HT-29 (cell line): ENCODE measurements around the gene ALKBH2. TPM values are rescaled to one million over a fixed set of nuclear protein-coding genes. Genes with fewer than 3 reads are reported as not detected.
A peak's percentile ranks its signal among the peaks of the same experiment; 100 is the strongest.

ENCODE experiments used
- DNase-seq: peaks from one replicate; pipeline ENCODE4 v3.0.0-alpha.2; 2015; ENCODE audit warnings: low spot score
- total RNA-seq: library from RNA; depleted of rRNA; stranded (reverse); fragments of >200 nt; shearing (Covaris generic); gene quantifications from 2 replicates; pipeline ENCODE4 v1.2.3, GENCODE V29; 2014; rRNA removed

ALKBH2 gene
- 41.0 and 44.7 TPM in 2 replicates for total RNA-seq

DNA sequence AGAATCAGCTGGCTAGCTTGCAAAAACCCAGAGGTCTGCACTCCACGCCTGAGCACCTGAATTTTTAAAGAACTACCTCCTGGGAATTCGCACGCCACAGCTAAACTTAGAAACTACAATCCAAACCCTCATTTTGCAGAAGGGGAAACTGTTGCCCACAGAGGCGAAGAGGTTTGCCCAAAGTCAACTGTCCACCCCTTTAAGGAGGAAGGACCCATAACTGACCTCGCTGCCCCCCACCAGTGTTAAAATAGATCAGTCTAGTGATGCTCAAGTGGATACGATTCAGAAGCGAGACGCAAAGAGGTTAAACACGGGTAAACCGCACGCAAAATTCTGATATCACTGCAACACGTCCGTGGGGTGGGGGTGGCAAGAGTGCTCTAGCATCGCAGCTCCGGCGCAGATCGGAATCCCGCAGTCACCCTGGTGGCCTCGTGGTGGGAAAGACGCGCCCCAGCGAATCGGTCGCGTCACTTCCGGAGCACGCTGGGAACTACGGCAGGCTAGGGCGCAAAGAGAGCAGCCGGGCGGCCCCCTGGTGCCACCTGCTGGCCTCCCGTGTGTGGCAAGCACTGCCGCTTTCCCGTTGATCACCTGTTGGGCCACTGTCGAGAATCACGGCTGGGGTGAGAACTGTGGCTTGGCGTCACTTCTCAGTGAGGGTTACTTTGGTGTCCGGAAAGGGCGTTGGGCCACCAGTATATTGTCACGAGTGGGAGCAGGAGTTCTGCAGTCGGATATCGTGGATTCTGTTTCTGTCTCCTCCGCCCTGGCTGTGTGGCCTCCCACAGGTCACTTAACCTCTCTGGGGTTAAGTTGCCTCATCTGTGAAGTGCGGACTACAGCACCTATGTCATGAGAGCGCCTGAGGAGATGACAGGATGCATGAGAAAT, at the start of gene ALKBH2:
Gene ALKBH2 (minus strand): TSS at position 451 of the 897 bp plus-strand sequence. CDS start 686 bp downstream, outside the sequence.
- peak; percentile 97 for DNase-seq

- DNase-seq = no peak
Observed at GRCh38 chr12:109140560-109140959, 47.3 kb upstream of the ALKBH2 start.

GRCh38 chr12:109139791-109140190, 46.5 kb upstream of the ALKBH2 start:
- DNase-seq = no peak

GRCh38 chr12:109139360-109139759, 46.1 kb upstream of the ALKBH2 start:
- DNase-seq = no peak

- DNase-seq = no peak
Observed at GRCh38 chr12:109137055-109137454, 43.8 kb upstream of the ALKBH2 start.

- peak; percentile 39 for DNase-seq
Observed at GRCh38 chr12:109134186-109134917, 41.1 kb upstream of the ALKBH2 start.

- DNase-seq = no peak
Observed at GRCh38 chr12:109131154-109132050, 38.1 kb upstream of the ALKBH2 start.

- DNase-seq = no peak
Observed at GRCh38 chr12:109130297-109131153, 37.3 kb upstream of the ALKBH2 start.

DNA sequence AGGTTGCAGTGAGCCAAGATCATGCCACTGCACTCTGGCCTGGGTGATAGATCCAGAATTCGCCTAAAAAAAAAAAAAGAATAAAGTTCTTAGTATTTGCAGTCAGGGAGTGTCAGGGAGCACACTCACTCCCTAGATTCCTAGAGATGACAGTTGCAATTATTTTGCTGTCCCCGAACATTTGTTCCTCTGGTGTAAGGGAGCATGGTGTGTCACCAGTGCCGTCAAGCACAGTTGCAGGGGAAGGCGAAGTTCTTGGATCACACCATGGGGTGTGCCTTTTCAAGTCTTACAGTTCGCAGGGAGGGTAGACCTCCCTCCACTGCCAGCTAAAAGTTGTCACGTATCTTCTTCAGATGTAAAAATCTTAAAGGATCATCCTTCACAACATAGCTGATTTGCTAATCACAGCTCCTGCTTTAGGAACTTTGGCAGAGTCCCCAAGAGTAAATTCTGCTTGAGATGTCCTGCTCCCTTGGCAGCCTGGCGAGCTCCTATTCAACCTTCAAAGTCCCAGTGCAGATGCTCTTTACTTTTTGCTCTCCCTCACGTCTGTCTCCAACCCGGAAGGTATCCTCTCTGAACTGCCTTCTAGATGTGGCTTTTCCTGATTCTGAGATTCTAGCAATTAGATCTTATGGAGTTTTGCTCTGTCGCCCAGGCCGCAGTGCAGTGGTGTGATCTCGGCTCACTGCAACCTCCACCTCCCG, 34.4 kb upstream of the ALKBH2 start:
- no peak for DNase-seq

DNA sequence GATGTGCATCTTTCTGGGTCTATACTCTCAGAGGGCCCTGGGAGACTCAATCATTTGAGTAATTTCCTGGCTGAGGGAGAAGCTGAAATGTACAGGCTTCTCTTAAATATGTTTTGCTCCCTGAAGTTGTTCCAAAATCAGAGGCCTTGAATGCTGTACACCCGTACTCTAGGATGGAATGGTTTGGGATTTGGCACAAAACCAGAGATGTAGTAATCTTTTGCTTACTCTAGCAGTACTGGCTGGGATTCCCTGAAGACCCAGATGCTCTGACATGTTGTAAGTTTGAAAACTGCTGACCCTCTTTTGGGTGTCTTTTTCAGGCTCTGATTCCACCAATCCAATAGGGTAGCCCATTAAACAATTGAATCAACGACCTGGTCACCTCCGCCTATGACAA, 33.5 kb upstream of the ALKBH2 start:
- no peak for DNase-seq

GRCh38 chr12:109125791-109126190, 32.5 kb upstream of the ALKBH2 start:
- no peak for DNase-seq

GRCh38 chr12:109124878-109125648, 31.8 kb upstream of the ALKBH2 start:
- no peak for DNase-seq

DNA sequence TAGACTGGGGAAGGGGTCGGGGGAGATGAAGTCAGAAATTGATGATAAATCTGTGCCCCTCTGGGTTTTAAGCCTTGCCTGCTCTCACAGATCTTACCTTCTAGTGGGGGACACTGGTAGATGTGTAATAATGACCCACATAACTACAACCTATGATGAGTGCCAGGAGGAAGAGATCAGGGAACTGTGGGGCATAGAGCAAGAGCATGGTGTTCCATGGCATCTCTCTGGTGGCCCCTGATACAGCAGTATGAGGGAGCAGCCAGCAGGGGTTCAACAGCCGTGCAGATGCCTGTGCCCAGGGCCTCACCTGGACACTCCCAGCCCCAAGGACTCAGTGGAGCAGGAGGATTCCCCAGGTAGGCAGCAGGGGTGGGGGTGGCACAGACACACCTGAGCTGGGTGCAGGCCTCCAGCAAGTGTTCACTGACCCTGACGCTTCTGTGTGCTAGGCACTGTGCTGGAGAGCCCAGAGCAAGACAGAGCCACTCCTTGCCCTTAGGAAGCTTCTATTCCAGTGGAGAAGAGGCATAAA, 28.1 kb upstream of the ALKBH2 start:
- DNase-seq = no peak

- no peak for DNase-seq
Observed at GRCh38 chr12:109120557-109120956, 27.3 kb upstream of the ALKBH2 start.

GRCh38 chr12:109120095-109120494, 26.8 kb upstream of the ALKBH2 start:
- no peak for DNase-seq

- DNase-seq = no peak
Observed at GRCh38 chr12:109116611-109116949, 23.3 kb upstream of the ALKBH2 start.

DNA sequence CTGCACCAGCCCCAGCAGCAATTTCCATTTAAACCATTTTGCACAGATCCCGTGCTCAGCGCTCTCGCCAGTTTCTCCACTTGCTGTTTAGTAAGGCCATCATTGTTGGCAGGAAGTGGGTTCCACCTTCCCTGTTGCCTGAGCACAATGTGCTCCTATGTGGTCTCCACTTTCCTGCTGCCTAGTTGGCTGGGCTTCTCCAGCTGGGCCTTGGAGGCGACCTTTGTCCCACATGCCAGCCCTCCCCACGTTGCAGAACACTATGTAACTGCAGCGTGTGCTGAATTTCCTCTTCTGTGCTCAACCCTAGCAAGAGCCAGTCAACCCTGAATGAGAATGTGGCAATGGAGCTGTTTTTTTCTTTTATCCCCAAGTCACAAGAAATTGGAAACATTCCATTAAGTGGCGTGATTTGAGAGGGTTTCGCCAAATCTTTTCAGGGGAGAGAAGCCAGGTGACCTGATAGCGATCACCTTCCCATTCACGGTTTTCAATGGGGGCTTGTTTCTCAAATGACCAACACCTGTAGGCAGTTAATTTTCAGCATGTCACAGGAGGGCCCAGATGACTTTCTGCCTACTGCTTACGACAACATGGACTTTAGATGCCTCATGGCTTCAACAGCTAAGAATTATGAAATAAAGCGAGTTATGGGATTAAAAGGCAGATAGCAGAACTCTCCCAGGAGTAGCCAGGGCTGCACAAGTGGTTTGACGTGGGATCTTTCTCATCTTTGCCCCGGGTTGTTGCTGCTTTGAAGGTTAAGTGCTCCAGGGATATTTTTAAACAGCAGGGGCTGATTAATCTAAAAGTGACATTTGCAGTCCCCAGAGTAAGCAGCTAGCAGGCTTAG, 22.7 kb upstream of the ALKBH2 start, which contains the start of gene ACACB:
Gene ACACB (plus strand): TSS at position 830 of the 853 bp plus-strand sequence. CDS start 22,819 bp downstream, outside the sequence.
- DNase-seq = peak; percentile 40

- no peak for DNase-seq
Observed at GRCh38 chr12:109115404-109115757, 22.1 kb upstream of the ALKBH2 start.
